ENCODE results near the gene B3GNT7. TPM values are rescaled to one million over a fixed set of nuclear protein-coding genes. Genes with fewer than 3 reads are reported as not detected.
A peak's percentile ranks its signal among the peaks of the same experiment; 100 is the strongest.

Gene B3GNT7
- total RNA-seq, 1 donor from 2014 or later = 0.90 TPM

DNA sequence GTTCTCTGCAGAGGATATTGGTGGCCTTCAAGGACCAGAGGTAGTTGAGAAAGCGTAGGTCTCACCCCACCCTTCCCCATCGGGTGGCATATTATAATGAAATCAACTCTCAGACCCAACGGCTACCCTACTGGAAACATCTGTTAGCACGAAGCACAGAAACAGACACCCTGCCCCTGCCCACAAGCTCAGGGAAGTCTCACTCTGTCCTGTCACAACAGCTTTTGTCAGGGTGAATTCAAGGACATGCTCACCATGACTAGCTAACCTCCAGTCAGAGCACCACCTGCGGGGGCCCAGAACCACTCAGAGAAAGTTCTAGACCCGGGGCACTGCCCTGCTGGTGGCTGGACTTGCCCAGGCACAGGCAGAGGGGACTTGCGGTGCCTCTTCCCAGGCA lies 3.5 kb upstream of the B3GNT7 start:
- Histone ChIP-seq H3K9me3 (ENCODE audit: low read depth) (no peaks in the 10 kb centered on the region), H4K20me1 (ENCODE audit: low read depth) (no peaks in the 10 kb centered on the region), H3K36me3 (no peaks in the 10 kb centered on the region), H3K4me3 (no peak overlapping the region), H3K4me1 (peaks cover 11% of the 10 kb centered on the region), H3F3A (ENCODE audit: low read depth) (peaks cover 13% of the 10 kb centered on the region), H3K4me2 (no peak overlapping the region), H3K9ac (no peak overlapping the region), H3K27ac (no peak overlapping the region), H3K79me2 (ENCODE audit: low read depth) (no peaks in the 10 kb centered on the region), H3K27me3 (peaks cover 29% of the 10 kb centered on the region), H2AFZ (replicated peaks) (no peak overlapping the region)
- Mint-ChIP-seq H3K27ac (no peak overlapping the region), H3K27me3 (ENCODE audit: insufficient read depth, low read depth) (peaks cover 31% of the 10 kb centered on the region), H3K4me1 (peaks cover 15% of the 10 kb centered on the region), H3K4me3 (no peak overlapping the region), H3K9me3 (no peaks in the 10 kb centered on the region), H3K36me3 (no peaks in the 10 kb centered on the region)
- no peak for DNase-seq (ENCODE audit: low spot score)
- TF ChIP-seq, protein P1, sequence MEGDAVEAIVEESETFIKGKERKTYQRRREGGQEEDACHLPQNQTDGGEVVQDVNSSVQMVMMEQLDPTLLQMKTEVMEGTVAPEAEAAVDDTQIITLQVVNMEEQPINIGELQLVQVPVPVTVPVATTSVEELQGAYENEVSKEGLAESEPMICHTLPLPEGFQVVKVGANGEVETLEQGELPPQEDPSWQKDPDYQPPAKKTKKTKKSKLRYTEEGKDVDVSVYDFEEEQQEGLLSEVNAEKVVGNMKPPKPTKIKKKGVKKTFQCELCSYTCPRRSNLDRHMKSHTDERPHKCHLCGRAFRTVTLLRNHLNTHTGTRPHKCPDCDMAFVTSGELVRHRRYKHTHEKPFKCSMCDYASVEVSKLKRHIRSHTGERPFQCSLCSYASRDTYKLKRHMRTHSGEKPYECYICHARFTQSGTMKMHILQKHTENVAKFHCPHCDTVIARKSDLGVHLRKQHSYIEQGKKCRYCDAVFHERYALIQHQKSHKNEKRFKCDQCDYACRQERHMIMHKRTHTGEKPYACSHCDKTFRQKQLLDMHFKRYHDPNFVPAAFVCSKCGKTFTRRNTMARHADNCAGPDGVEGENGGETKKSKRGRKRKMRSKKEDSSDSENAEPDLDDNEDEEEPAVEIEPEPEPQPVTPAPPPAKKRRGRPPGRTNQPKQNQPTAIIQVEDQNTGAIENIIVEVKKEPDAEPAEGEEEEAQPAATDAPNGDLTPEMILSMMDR (IDR thresholded peaks at IDR 0.05) = no peak

DNA sequence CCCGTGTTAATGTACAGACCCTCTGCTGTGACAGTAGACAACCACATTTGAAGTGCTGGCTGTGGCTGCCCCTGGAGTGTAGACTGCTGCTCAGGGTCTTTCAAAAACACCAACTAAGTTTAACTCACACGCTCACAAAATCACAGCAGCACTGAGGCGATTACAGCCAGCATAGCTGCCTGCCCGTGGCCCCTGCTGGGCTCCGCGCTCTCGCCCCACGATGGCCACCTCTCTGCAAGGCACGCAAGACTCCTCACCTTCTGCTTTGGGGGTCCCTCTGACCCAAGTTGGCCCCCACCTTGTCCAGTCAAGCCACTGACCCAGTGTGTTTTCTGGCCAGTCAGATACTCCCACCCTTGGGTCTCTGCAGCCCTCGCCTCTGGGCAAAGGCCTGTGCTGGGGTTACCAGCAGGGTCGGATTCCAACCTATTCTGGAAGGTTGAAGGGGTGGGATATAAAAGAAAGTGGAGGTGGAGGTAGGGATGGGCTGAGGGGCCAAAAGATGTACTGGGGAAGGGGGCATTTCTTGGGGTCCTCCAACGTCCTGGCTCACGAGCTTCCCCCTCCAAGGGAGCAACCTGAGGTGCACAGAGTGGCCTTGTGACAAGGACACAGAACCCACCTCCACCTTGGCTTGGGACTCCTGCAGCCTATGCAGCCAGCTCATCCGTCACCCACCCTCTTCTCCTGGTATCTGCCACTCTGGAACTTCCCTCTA lies 2.9 kb upstream of the B3GNT7 start:
- no peak overlapping the region for H3K4me3 Mint-ChIP-seq

DNA sequence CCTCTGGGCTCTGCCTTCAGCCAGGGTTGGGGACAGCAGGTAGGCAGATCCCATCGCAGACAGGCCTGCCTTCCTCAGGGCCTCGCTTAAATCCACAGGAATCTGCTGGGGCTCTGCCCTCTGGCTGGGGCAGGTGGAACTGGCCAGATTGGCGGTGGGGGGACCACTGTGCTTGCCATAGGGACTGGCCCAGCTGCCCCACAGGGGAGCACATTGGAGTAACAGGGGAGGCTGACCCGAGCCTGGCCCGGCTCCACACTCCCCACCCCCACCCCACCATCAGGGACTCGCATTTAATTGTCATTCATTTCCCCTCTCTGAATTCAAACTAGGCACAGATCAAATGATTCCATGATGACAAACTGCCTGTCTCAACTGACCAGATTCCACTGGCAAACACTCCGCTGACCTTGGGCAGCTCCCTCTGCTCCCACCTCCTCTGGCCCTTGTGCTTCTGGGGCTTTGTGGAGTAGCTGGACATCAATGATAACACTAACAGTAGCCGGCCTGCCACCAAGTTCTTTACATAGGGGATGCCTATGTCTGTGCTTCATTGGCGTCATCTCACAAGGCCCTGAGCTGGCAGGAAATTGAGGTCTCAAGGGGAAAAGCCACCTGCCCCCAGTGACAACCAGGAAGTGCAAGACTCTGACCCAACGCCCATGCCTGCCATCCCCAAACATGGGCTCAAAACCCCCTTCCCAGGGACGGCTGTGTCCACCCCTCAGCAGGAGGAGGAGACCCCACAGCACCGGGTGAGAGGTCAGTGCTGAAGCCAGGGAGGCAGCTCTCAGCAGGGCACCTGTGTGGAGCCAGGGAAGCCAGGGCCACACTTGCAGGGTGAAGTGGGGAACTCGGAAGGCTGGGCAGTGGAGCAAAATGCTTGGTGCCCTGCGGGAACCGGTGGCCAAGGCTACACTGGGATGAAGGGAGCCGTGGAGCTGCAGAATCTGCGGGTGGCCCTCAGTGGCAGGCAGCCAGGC lies 2.1 kb upstream of the B3GNT7 start:
- no peaks in the 10 kb centered on the region for H4K20me1 ChIP-seq (ENCODE audit: low read depth)
- TF ChIP-seq EZH2 (IDR thresholded peaks at IDR 0.05) = no peak
- TF ChIP-seq, protein P1 (IDR thresholded peaks at IDR 0.05) = peak; percentile 51
- H3K79me2 ChIP-seq (ENCODE audit: low read depth) = no peaks in the 10 kb centered on the region
- H3K27ac Mint-ChIP-seq = no peak overlapping the region
- no peaks in the 10 kb centered on the region for H3K9me3 ChIP-seq (ENCODE audit: low read depth)
- DNase-seq (ENCODE audit: low spot score) = peak; percentile 71
- no peaks in the 10 kb centered on the region for H3K36me3 ChIP-seq
- H3K4me3 ChIP-seq = no peak overlapping the region
- peaks cover 13% of the 10 kb centered on the region for H3F3A ChIP-seq (ENCODE audit: low read depth)
- H3K4me2 ChIP-seq = no peak overlapping the region
- no peak overlapping the region for H2AFZ ChIP-seq (replicated peaks)
- H3K27me3 Mint-ChIP-seq (ENCODE audit: insufficient read depth, low read depth) = peaks cover 37% of the 10 kb centered on the region
- no peak overlapping the region for H3K4me3 Mint-ChIP-seq
- H3K9ac ChIP-seq = no peak overlapping the region
- H3K36me3 Mint-ChIP-seq = no peaks in the 10 kb centered on the region
- H3K4me1 Mint-ChIP-seq = peaks cover 15% of the 10 kb centered on the region
- H3K27me3 ChIP-seq = peaks cover 34% of the 10 kb centered on the region
- peaks cover 11% of the 10 kb centered on the region for H3K4me1 ChIP-seq
- H3K27ac ChIP-seq = no peak overlapping the region
- H3K9me3 Mint-ChIP-seq = no peaks in the 10 kb centered on the region

More for the DNA sequence above, 2.9 kb upstream of the B3GNT7 start:
- Mint-ChIP-seq H3K36me3 (no peaks in the 10 kb centered on the region), H3K9me3 (no peaks in the 10 kb centered on the region), H3K4me1 (peaks cover 15% of the 10 kb centered on the region), H3K27me3 (ENCODE audit: insufficient read depth, low read depth) (peaks cover 35% of the 10 kb centered on the region), H3K27ac (no peak overlapping the region)
- DNase-seq (ENCODE audit: low spot score) = no peak
- TF ChIP-seq, protein P1 (IDR thresholded peaks at IDR 0.05) = no peak
- no peak for TF ChIP-seq EZH2 (IDR thresholded peaks at IDR 0.05)
- no peak for TF ChIP-seq EZH2phosphoT487 (IDR thresholded peaks at IDR 0.05)
- no peak overlapping the region for H3K4me2 ChIP-seq
- H3K4me3 ChIP-seq = no peak overlapping the region
- no peak overlapping the region for H2AFZ ChIP-seq (replicated peaks)
- no peak overlapping the region for H3K9ac ChIP-seq
- H3K27me3 ChIP-seq = peaks cover 34% of the 10 kb centered on the region
- H3K79me2 ChIP-seq (ENCODE audit: low read depth) = no peaks in the 10 kb centered on the region
- H3F3A ChIP-seq (ENCODE audit: low read depth) = peaks cover 13% of the 10 kb centered on the region
- H4K20me1 ChIP-seq (ENCODE audit: low read depth) = no peaks in the 10 kb centered on the region
- H3K36me3 ChIP-seq = no peaks in the 10 kb centered on the region
- H3K9me3 ChIP-seq (ENCODE audit: low read depth) = no peaks in the 10 kb centered on the region
- peaks cover 11% of the 10 kb centered on the region for H3K4me1 ChIP-seq
- no peak overlapping the region for H3K27ac ChIP-seq

Data from neural progenitor cell (in vitro differentiated cells).